NCI-H146 (cell line): ENCODE measurements around the gene MED15.
A peak's percentile ranks its signal among the peaks of the same experiment; 100 is the strongest.

Experiments
- DNase-seq: peaks from one replicate; lab custom pipeline; 2025; lab: John Stamatoyannopoulos, UW

The MED15 gene

GRCh38 chr22:20509344-20510047, 2.1 kb downstream of the MED15 start:
- DNase-seq = no peak

DNA sequence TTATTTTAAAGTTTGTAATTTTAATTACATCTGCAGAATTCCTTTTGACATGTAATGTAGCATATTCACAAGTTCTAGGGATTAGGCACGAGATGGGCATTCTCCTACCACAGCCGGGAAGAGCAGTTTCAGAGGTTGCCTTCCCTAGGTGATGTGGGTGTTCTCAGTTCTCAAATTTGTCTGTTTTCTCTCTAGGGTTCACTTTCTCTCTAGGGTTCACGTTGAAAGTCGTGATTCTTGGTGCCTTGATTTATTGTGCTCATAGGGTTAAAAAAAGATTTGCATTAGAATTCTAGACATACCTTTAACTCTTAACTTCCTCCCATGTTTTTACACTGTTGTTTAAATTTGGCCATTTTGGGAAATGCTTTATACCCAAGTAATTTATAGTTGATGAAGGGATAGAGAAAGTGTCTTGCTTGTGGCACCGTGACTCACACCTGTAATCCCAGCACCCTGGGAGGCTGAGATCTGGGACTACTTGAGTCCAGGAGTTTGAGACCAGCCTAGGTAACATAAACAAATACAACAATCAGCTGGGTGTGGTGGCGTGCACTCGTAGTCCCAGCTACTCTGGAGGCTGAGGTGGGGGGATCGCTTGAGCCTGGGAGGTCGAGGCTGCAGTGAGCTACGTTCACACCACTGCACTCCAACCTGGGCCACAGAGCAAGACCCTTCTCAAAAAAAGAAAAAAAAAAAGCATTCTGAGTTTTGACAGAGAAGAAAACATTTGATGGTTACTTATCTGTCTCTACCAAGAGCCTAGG, 3.6 kb downstream of the MED15 start:
- DNase-seq = no peak

GRCh38 chr22:20511578-20512229, 4.3 kb downstream of the MED15 start:
- DNase-seq = no peak

DNA sequence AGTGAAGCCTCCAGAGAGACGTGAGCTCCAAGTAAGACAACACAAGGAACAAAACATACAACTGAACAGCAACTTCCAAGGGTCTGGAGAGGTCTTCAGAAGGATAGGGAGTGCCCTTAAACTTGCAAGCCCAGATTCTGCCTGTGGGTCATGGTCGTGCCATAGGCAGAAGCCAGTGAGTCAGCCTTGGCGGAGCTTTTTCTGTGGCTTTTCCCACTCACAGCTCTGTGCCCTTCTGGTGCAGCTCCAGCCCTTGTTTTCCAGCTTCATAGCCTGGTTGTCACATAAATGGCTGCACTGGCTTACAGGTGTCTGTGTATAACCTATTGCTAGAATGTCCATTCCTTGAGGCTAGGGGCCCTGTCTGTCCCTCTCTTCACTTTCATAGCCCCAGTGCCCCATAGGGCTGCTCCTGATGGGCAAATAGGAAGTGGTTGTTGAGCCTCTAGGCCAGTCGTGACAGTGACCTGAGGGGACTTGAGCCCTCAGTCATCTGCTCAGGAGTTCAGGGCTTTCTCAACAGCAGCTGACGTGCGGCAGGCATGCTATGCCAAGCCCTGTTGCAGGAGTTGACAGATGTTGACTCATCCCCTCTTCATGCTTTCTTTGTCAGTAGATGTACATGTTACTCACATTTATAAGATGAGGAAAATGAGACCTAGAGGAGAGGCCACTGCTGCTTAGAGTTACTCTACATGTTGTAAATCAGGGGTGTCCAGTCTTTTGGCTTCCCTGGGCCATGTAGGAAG, 7.4 kb downstream of the MED15 start:
- DNase-seq = no peak

DNA sequence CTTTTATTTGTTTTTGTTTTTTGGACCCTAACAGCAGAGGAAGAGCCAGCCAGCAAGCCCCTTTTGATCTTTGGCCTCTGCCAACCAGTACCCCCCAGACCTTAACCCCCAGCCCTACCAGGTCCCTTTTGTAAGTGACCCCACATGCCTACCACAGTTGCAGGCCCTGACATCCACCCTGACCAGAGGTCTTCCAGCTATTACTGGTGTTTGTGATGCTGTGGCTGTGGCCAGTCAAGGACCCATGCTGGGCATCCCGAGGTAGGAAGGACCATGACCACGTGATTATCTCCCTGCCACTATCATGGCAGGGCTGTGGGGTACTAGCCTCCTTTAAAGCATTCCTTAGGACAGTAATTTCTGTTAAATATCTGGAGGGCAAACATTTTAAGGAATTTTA, 9.0 kb downstream of the MED15 start:
- no peak for DNase-seq

DNA sequence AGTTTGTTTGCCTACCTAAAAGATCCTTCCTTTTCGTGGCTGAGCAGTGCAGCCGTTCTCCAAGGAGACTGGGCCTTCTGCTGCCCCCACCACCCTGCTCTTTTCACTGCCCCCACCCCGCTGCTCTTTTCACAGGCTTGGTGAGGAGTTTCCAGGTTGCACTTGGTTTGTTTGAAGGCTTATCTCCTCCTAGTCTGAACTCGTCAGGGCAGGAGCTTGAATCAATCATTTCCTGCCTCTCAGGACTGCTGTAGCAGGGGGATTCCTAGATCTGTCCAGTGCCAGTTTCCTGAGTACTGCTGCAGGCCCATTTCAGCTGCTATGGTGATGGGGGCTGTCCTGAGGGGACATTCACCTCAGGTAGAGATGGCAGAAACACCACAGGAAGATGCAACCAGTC, 10.0 kb downstream of the MED15 start:
- no peak for DNase-seq

GRCh38 chr22:20517841-20518592, 10.6 kb downstream of the MED15 start:
- no peak for DNase-seq

- no peak for DNase-seq
Measured at GRCh38 chr22:20519558-20519957, 12.1 kb downstream of the MED15 start.

DNA sequence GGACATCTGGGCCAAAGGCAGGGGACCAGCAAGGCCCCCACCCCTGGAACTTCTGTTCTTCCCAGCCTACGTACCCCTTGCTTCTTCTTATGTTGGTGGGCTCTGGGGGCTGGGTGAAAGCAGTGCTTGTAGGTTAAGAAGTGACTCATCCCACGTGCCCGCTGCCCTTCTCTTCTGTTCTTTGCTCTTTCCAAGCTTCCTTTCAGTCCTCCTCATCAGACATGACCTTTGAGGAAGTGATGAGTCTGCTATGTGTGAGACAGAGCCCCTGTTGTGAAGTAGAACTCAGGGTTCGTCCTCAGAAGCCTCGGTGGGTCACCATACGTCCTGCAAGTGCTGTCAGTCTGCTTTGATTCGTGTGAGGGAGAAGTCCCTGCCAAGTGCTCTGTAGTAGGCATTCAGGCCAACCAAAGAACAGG, 12.7 kb downstream of the MED15 start:
- DNase-seq = no peak

DNA sequence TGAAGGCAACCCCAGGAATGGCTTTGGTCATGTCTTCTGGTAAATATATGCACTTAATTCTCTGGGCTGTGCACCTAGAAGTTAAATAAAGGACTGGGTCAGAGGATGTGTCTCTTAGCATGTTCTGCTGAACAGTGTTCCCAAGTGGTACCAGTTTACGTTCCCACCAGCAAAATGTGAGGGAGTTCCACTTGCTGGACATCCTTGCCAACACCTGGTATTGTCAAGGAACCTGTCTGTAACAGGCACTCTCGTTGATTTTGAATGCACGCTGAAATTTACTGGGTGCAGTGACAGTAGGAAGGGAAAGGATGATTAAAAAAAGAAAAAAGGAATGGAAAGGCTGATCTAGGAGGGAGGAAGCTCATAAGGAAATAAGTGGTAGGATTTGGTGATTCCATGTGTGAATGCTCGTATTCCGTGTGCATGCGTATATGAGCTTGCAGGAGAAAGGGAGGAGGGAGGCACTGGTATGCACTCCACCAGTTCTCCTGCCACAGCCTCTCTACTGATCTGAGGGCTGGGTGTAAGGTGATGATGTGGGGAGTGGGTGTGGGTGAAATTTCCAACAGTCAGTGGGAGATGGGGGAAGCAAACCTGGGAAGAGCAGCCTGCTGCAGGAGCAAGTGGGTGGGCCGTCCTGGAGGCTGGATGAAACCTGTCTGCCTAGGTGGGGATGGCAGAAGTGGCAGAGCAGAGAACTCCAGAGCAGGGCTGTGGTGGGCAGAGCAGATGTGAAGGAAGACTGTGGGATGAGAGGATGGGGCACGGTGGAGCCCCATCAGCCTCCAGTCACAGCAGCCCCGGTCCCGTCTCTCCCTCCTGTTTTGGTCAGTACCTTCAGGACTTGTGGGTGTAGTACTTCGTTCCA, 15.0 kb downstream of the MED15 start:
- no peak for DNase-seq

DNA sequence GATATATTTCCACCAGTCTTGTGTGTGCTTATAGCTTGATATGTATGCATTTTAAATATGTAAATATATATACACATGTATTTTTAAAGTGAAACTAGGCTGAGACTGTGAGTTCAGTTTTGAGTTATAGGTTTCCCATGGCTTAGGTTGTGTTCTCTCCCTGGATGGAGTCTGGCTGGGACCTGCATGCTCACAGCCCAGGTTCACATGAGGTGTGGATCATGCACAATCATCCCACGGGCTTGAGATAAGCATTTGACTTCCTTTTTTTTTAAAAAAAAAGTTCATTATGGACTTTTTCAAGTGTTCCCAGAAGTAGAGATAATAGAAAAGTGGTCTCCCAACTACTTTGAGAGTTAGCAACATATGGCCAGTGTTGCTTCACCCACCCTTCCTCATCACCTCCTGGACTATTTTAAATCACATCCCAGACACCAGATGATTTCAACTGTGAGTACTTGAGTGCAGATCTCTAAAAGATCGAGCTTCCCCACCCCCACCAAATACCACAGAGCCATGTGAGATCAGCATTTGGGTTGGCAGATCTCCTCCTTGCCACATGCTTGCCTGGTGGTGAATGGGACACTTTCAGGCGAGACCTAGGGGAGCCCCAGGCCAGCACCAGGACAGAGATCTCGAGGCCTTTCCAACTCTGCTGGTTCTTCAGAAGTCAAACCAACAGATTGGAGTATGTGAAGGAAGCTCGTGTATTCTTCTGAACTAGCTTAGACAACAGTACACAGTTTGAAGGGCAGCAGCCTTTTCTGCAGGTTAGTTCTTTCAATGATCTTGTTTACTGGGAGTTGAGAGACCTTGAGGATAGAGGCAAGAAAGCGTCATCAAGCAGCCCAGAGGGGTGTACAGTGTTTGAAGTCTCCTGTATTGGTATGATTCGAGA, 15.9 kb downstream of the MED15 start:
- DNase-seq = no peak

DNA sequence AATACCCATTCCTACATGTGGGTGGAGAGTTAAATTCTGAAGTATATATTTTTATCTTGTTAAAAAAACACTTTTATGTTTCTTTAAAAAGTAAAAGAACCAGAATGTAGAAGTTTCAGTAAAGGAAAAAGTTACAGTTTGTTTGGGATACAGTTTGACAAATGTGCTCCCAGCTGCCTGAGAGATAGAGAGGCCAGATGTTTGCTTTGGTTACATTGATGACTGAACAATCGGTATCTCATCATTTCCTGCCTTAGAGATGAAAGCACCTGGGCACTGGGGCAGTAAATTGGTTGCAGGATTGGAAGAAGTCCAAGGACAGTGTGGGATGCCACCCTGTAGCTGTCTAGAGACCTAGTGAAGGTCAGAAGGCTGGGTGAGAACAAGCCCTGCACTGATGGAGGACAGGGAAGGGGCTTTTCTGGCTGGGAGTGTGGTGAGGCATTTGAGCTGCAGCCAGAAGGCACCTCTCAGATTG, 16.6 kb downstream of the MED15 start:
- peak; percentile 45 for DNase-seq

DNA sequence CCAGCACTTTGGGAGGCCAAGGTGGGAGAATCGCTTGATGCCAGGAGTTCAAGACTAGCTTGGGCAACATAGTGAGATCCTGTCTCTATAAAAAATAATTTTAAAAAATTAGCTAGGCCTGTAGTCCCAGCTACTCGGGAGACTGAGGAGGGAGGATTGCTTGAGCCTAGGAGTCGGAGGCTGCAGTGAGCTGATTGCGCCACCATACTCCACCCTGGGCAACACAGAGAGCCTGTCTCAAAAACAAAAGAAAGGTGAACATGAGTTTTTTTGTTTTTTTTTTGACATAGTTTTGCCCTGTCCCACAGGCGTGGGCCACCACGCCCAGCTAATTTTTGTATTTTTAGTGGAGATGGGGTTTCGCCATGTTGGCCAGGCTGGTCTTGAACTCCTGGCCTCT, 17.6 kb downstream of the MED15 start:
- no peak for DNase-seq

DNA sequence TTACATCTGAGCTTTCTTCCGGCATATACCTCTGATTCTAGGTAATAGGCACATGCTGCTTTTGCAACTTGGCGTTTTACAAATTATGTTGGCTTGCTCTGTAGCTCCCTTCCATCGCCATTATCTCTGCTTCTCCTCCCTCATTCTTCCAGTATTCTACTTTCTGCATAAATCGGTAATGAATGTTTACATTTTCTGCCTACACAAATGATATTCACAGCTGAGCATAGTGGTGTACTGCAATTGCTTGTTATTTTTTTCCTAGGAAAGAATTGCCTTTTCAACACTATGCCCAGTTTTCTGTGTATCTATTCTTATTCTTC, 18.9 kb downstream of the MED15 start:
- DNase-seq = no peak

DNA sequence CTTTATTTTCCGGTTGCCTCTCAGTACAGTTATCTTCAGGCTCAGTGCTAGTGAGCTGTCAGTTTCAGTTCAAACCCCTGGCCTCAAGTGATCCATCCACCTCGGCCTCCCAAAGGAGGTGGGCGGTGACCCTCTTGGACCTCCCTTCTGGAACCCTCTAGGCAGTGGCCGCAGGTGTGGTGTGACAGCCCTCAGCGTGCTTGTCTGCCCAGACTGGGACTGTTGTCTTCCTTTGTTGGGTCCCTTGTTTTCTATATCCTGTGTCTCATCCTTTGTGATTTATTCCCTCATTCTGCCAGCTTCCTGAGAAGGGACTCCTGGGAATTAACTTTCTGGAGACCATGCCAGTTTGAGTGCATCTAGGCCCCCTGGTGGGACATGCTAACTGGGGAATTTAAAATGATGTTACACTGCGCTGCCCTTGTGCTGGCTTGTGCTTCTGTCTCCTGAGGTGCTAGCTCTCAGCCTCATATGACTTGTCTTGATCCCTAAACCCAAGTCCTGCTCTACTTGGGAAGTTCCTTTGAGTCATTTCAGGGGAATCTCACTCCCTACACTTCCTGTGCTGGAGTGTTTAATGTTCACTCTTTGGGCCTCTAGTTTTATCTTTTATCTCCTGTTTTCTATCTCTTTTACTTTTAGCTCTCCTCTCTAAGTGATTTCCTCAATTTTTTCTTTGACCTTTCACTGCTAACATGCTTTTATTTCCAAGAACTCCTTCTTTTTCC, 19.4 kb downstream of the MED15 start:
- no peak for DNase-seq

DNA sequence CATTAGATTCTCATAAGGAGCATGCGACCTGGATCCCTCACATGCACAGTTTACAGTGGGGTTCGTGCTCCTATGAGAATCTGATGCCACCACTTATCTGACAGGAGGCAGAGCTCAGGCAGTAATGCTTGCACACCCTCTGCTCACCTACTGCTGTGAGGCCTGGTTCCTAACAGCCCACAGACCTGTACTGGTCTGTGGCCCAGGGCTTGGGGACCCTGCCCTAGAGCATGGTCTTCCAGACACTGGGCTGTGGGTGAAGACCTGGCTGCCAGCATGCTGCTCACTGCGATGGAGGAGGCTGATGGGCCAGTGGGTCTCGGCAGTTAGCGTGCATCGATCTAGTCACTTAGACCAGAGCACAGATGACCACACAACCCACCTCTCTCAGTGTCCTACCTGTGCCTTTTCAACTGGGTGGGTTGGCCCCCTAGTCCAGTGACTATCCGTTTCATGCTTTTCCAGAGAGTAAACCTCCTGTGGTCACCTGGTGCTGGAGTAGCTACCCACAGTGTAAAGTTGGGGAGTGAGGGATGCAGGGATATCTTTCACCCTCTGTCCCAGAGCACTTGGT, 21.1 kb downstream of the MED15 start:
- DNase-seq = no peak

DNA sequence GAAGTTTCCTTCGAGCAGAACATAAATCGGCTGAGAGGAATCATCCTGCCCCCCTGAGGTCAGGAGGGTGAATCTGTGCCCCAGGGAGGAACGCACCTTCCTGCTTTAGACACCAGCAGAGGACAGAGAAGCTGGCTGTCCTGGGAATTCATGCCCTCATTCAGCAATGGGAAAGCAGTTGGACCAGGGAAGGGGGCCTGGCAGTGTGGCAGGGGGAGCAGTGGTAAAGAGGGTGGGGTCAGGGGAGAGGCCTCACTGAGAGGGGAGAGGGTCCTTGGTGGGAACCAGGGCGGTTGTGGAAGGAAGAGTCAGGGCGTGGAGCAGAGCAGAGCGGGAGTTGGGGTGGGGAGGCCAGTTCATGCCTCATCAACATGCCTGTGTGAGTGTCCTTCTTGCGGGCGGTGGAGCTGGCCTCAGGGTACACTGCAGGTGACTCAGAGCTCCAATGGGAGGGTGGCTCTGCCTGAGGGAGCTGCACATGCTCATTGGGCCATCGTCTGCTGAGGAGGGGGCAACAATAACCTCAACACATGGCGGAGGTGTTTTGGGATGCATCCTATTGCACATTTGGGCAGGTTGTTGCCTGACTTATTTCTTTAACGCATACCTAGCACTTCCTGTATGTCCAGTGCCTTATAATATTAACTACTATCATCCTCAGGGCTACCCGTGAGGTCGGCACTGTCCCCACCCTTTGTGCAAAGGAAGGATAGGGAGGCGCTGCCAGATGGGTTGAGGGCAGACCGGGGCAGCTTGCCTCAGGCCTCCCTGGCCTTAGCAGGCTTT, 23.2 kb downstream of the MED15 start:
- no peak for DNase-seq

GRCh38 chr22:20531154-20531403, 23.7 kb downstream of the MED15 start:
- DNase-seq = no peak
